Activated naive CD8-positive, alpha-beta T cell treated with anti-CD3 and anti-CD28 coated beads, Interleukin-2, amount 50 U/mL, for 24 hours (primary cell): ENCODE results near the gene NBDY.
"Not testable (repeated sequence)": the region's sequence is repeated elsewhere in the genome, so short reads cannot be mapped to it uniquely, and the experiment has no call there.

Experiments
- ATAC-seq: fragments of 150-1000 bp; cut with Tn5 transposase; one replicate; pipeline ENCODE4 v1.10.0; 2021
- DNase-seq: peaks from one replicate; pipeline ENCODE4 v3.0.0; 2021
- H3K27ac Mint-ChIP-seq: one replicate; pipeline ENCODE4 v1.8.0; 2021; ENCODE audit warnings: mild to moderate bottlenecking, mixed read lengths
- H3K27me3 Mint-ChIP-seq: one replicate; pipeline ENCODE4 v1.8.0; 2021; ENCODE audit warnings: mixed read lengths
- H3K36me3 Mint-ChIP-seq: one replicate; pipeline ENCODE4 v1.8.0; 2021; ENCODE audit warnings: low read depth, mixed read lengths
- H3K4me1 Mint-ChIP-seq: one replicate; pipeline ENCODE4 v1.8.0; 2021; ENCODE audit warnings: mixed read lengths
- H3K4me3 Mint-ChIP-seq: one replicate; pipeline ENCODE4 v1.8.0; 2021; ENCODE audit warnings: mild to moderate bottlenecking, moderate library complexity, mixed read lengths
- H3K9me3 Mint-ChIP-seq: one replicate; pipeline ENCODE4 v1.8.0; 2021; ENCODE audit warnings: mixed read lengths

NBDY gene

DNA sequence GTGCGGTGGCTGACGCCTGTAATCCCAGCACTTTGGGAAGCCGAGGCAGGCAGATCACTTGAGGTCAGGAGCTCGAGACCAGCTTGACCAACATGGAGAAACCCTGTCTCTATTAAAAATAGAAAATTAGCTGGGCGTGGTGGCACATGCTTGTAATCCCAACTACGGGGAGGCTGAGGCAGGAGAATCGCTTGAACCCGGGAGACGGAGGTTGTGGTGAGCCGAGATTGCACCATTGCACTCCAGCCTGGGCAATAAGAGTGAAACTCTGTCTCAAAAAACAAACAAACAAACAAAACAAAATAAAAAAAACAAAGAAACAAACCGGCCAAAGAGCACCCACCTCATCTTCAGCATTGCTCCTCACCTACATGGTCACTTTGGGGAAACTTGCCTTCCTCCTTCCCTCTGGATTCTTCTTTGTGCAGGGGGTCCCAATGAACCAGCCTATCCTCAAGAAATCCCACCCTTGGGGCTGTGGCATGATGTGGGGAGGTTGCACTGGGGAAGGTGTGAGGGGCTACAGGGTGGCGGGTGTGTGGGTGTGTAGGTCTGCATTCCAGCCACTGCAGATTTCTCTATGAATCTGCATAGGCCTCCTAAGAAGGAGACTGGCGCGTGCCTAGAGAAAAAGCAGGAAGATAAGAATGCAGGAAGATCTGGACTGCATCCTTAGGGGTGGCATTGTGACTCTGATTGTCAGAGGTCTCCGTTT lies 31.5 kb downstream of the NBDY start:
- H3K36me3 Mint-ChIP-seq, H3K27me3 Mint-ChIP-seq, H3K4me3 Mint-ChIP-seq, DNase-seq, ATAC-seq, H3K9me3 Mint-ChIP-seq, H3K27ac Mint-ChIP-seq: not testable (repeated sequence)
- H3K4me1 Mint-ChIP-seq = peaks cover 45% of the 10 kb centered on the region

DNA sequence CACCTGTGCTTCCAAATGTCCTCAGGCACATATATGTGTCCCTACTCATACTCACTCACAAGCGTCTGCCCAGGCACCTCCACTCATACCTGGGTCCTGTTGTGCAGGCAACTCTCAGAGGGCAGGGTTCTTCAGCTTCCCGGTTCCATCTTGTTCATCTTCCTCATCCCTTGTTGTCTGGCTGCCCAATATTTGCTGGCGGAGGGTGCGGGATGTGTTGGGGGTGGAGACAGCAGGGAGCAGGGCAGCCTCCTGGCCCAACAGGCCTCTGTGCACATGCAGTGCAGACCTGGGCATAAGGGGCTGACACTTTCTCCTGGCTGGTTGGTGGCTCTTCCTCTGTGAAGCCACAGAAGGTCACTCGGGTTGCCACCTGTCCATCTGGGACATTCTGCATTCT lies 32.1 kb downstream of the NBDY start:
- H3K4me1 Mint-ChIP-seq = peaks cover 51% of the 10 kb centered on the region
- H3K9me3 Mint-ChIP-seq = no peaks in the 10 kb centered on the region
- peak overlapping the region; percentile 98 for H3K27ac Mint-ChIP-seq
- no peak overlapping the region for H3K4me3 Mint-ChIP-seq
- peaks cover 9% of the 10 kb centered on the region for H3K36me3 Mint-ChIP-seq
- DNase-seq (no peak), ATAC-seq (no peak)
- H3K27me3 Mint-ChIP-seq = no peaks in the 10 kb centered on the region

DNA sequence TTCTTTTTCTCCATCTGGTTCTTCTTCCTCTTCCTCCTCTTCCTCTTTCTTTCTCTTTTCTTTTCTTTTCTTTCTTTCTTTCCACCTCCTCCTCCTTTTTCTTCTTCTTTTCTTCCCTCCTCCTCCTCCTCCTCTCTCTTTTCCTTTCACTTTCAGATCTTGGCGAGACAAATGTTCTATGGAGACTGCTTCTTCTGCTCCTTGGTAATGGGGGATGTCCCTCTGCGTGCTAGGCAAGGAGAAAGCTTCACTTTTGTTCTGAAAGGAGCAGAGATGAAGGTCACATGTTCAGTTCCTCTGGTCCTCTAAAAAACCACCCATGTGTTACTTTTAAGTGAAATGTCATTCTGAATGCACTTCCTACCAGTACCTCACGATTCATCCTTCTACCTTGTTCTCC lies 33.2 kb downstream of the NBDY start:
- peaks cover 12% of the 10 kb centered on the region for H3K36me3 Mint-ChIP-seq
- peak overlapping the region; percentile 98 for H3K27ac Mint-ChIP-seq
- no peaks in the 10 kb centered on the region for H3K27me3 Mint-ChIP-seq
- H3K4me3 Mint-ChIP-seq = peak overlapping the region; percentile 72
- H3K9me3 Mint-ChIP-seq = no peaks in the 10 kb centered on the region
- no peak for DNase-seq
- H3K4me1 Mint-ChIP-seq = peaks cover 54% of the 10 kb centered on the region
- peak; percentile 58 for ATAC-seq

DNA sequence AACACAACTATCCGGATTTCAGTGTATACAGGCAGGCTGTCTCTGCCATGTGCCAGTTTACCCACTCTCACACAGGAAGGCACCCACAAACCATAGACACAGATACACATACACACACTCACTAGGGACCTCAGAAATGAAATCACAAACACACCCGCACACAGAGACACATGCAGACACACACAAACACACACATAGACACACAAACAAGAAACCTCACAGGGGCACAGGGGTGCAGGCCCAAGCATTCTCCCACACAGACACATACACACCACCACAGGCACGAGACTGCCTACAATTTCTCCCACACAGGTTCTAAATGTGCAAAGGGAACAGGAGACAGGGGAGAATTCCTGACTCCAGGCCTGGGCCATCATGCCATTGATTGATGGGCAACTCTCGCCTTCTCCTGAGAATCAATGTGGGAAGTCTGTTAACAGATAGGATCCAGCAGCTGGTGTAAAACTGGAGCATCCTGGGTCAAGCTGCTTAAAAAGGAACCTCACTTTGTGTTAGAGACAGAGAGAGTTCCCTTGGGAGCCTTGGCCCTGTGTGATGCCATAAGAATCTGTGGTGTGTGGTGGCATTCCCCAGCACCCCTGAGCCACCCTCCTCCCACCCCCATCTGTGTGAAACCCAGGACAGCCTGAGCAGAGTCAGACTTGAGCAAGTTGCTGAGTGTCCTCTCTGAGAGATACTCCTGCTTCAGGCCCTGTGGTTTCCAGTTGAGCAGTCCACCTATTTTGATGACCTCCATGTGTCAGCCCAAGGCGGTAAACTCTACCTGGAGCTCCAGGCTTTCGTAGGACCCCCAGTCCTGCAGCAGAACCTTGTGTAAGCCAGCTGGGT lies 33.9 kb downstream of the NBDY start:
- ATAC-seq (peak; percentile 6), DNase-seq (no peak)
- Mint-ChIP-seq H3K4me1 (peaks cover 54% of the 10 kb centered on the region), H3K27ac (peak overlapping the region; percentile 98), H3K27me3 (no peaks in the 10 kb centered on the region), H3K36me3 (peaks cover 12% of the 10 kb centered on the region), H3K9me3 (no peaks in the 10 kb centered on the region), H3K4me3 (peak overlapping the region; percentile 72)

DNA sequence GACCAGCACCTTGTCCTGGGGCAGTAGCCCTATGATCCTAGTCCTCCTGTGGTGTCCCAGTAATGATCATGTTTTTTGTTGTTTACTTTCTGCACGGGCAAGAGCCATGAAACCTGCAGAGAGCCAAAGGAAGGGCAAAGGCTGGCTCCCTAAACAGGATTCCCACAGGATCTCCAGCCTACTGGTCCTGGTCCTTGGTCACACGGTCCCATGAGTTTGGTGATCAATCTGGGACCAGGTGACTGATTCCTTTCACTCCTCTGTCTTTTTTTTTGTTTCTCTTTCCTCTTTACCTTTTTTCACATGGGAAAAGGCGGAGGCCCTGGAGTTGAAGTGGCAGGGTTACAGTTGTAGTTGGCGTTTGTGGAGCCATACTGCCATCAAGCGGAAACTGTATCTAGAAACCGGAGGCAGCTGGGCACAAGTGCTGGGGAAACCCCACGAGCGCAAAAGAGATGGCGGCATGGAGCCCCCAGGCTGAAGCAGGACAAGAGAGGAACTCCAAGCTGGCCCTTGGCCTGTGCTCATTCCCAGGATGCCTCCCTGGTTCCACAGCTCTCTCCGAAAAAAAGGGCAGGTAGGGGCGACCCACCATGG lies 34.6 kb downstream of the NBDY start:
- Mint-ChIP-seq H3K36me3 (peaks cover 12% of the 10 kb centered on the region), H3K4me3 (no peak overlapping the region), H3K27me3 (no peaks in the 10 kb centered on the region), H3K27ac (peak overlapping the region; percentile 98), H3K4me1 (peaks cover 54% of the 10 kb centered on the region), H3K9me3 (no peaks in the 10 kb centered on the region)
- ATAC-seq = no peak
- no peak for DNase-seq

DNA sequence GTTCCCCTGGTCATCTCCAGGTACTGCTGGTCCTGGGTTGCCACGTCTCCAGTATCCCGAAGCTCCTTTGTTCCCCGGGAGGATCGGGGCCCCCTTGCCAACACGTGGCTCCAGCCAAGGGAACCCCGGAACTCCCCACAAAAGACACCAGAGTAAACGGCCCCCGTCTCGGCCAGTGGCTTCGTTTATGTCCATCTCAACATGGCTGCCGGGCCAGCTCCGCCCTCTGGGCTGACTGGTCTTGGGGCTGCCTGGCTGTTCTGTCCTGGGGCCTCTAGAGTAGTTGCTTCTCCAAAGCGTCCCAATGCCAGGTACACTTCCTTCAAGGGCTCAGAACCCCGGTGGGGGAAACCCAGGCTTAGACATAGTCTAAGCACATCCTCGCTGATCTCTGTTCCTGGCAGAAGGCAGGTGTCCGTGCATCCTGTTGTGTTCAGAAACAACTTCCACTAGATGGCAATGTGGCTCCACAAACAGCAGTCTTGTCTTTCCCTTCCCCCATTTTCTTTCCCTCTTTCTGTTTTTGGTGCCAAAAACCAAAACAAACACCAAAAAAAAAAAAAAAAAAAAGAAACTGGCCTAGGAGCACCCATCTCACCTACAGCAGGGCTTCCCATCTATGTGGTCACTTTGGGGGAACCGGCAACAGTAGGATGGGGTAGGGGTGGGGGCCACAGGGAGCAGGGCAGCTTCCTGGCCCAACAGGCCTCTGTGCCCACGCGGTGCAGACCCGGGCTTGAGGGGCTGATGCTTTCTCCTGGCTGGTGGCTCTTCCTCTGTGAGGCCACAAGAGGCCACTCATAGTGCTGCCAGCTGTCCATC lies 35.3 kb downstream of the NBDY start:
- DNase-seq (peak; percentile 50), ATAC-seq (peak; percentile 47)
- Mint-ChIP-seq H3K9me3 (no peaks in the 10 kb centered on the region), H3K36me3 (peaks cover 12% of the 10 kb centered on the region), H3K27me3 (no peaks in the 10 kb centered on the region), H3K4me3 (peak overlapping the region; percentile 69), H3K4me1 (peaks cover 54% of the 10 kb centered on the region), H3K27ac (peak overlapping the region; percentile 96)

DNA sequence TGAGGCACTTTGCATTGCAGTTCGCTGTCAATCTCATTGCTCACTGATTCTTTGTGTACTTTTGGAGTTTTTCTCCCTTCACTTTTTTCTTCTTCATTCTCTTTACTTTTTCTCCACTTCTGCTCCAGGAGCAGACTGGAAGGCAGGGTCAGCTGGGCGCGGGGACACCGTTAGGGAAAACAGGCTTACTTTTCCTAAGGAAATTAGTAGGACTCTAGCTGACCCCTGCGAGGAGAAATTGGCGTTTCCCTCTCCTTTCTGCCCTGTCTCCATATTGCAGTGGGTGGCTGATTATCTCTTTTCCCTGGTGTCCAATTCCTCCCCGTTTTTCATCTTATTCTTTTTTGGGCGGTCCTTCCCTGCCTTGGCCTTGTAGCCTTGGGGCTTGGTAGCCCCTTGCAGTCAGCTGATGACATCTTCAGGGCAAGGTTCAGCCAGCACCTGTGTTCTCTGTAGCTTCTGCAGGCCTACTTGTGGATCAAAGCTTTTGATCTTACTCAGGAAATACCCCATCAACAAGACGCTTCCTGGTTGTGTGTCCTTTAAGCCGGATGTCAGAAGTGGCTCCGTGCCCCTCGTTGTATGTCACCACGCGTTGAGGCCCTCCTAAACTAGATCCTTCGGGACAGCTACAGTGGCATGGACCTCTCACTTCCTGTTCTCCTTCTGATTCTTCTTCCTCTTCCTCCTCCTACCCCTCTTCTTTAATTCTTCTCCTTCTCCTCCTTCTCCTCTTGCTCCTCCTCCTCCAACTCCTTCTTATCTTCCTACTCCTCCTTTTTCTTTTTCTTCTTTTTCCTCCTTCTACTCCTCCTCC lies 36.1 kb downstream of the NBDY start:
- DNase-seq (no peak), ATAC-seq (peak; percentile 42)
- Mint-ChIP-seq H3K27me3 (no peaks in the 10 kb centered on the region), H3K4me1 (peaks cover 54% of the 10 kb centered on the region), H3K36me3 (peaks cover 12% of the 10 kb centered on the region), H3K27ac (peak overlapping the region; percentile 96), H3K9me3 (no peaks in the 10 kb centered on the region), H3K4me3 (peak overlapping the region; percentile 69)

DNA sequence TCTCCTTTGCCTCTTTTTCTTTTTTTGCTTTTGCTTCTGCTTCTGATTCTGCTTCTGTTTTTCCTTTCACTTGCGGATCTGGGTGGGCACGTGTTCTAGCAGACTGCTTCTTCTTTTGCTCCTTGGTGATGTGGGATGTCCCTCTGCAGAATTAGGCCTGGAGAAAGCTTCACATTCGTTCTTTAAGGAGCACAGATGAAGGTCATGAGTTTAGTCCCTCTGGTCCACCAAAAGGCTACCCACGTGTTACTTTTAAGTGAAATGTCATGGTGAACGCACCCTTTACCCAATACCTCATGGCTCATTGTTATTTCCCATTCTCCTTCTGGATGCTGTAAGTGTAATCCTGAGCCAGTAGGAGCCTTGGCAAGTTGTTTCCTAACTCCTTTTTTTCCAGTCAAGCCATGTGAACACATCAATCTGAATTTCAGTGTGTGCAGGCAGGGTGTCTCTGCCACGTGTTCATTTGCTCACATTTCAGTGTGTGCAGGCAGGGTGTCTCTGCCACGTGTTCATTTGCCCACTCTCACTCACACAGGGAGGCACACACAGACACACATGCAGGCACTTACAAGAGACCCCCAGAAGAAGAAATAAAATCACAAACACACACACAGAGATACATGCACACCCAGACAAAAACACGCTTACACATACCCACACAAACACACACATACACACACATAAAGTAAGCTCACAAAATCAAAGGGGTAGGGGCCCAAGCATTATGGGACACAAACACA lies 36.9 kb downstream of the NBDY start:
- peaks cover 12% of the 10 kb centered on the region for H3K36me3 Mint-ChIP-seq
- no peak for ATAC-seq
- H3K4me1 Mint-ChIP-seq = peaks cover 52% of the 10 kb centered on the region
- H3K9me3 Mint-ChIP-seq = no peaks in the 10 kb centered on the region
- H3K4me3 Mint-ChIP-seq = peak overlapping the region; percentile 69
- DNase-seq = no peak
- H3K27me3 Mint-ChIP-seq = no peaks in the 10 kb centered on the region
- H3K27ac Mint-ChIP-seq = peak overlapping the region; percentile 96

DNA sequence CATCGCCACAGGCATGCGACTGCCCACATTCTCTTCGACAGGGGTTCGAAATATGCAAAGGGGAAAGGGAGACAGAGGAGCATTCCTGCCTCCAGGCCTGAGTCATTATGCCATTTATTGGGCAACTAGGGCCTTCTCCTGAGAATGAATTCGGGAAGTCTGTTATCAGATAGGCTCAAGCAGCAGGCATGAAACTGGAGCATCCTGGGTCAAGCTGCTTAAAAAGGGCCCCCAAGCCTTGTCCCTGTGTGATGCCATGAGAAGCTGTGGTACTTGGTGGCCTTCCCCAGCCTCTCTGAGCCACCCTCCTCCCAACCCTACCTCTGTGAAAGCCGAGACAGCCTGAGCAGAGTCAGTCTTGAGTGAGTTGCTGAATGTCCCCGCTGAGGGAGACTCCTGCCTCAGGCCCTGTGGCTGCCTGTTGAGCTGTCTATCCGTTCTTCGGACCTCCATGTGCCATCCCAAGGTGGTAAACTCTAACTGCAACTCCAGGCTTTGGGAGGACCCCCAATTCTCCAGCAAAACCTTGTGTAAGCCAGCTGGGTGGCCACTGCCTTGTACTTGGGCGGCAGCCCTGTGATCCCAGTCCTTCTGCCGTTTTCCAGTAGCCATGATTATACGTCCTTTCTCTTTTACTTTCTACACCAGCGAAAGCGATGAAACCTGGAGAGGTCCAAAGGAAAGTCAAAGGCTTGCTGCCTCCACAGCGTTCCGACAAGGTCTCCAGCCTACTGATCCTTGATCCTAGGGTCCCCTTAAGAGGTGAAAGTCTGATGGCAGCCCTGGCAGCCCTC lies 37.7 kb downstream of the NBDY start:
- H3K9me3 Mint-ChIP-seq = no peaks in the 10 kb centered on the region
- ATAC-seq (no peak), DNase-seq (no peak)
- no peak overlapping the region for H3K4me3 Mint-ChIP-seq
- peaks cover 45% of the 10 kb centered on the region for H3K4me1 Mint-ChIP-seq
- H3K27me3 Mint-ChIP-seq = no peaks in the 10 kb centered on the region
- peak overlapping the region; percentile 96 for H3K27ac Mint-ChIP-seq
- peaks cover 12% of the 10 kb centered on the region for H3K36me3 Mint-ChIP-seq

DNA sequence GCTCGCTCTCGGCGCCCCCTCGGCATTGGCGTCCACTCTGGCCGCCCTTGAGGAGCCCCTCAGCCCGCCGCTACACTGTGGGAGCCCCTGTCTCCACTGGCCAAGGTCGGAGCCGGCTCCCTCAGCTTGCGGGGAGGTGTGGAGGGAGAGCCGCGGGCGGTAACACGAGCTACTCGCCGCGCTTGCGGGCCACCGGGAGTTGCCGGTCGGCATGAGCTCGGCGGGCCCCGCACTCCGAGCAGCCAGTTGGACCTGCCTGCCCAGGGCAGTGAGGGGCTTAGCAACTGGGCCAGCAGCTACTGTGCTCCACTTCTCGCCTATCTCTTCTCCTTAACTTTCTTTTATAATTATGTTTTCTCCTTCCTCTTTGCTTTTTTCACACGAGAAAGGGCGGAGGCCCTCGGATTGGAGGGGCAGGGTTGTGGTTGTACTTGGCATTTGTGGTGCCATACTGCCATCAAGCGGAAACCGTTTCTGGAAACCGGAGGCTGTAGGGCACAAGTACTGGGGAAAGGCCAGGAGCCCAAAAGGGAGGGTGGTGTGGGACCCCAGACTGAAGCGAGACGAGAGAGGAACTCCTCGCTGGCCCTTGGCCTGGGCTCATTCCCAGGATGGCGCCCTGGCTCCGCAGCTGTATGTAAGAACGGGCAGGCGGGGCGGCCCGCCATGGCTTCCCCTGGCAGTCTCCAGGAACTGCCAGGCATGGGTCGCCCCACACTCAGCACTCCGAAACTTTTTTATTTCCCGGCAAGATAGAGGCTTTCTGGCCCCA lies 38.5 kb downstream of the NBDY start:
- ATAC-seq, H3K27me3 Mint-ChIP-seq, H3K36me3 Mint-ChIP-seq, DNase-seq, H3K9me3 Mint-ChIP-seq, H3K27ac Mint-ChIP-seq, H3K4me3 Mint-ChIP-seq: not testable (repeated sequence)
- H3K4me1 Mint-ChIP-seq = peaks cover 37% of the 10 kb centered on the region

DNA sequence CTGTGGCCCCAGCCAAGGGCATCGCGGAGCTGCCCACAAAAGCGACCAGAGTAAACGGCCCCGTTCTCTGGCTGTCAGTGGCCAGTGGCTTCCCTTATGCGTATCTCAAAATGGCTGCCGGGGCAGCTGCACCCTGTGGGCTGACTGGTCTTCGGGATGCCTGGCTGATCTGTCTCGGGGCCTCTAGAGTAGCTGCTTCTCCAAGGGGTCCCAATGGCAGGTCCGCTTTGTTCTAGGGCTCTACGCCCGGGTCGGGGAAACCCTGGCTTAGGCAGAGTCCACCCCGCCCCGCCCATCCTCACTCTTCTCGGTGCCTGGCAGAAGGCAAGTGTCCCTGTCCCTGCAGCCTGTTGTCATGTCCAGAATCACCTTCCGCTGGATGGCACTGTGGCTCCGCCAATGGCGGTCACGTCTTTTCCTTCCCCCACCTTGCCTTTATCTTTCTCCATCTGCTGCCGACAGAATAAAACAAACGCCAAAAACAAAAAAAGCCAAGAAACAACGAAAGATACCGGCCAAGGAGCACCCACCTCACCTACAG lies 39.1 kb downstream of the NBDY start:
- DNase-seq, H3K4me3 Mint-ChIP-seq, H3K27me3 Mint-ChIP-seq, ATAC-seq, H3K27ac Mint-ChIP-seq, H3K36me3 Mint-ChIP-seq, H3K9me3 Mint-ChIP-seq: not testable (repeated sequence)
- peaks cover 31% of the 10 kb centered on the region for H3K4me1 Mint-ChIP-seq
